T-cell (primary cell): ENCODE data around the gene DHRSX. TPM values are rescaled to one million over a fixed set of nuclear protein-coding genes. Genes with fewer than 3 reads are reported as not detected.
"Not testable (repeated sequence)": the region's sequence is repeated elsewhere in the genome, so short reads cannot be mapped to it uniquely, and the experiment has no call there.

Experiments used
- ATAC-seq, 4 experiments: fragments of 200-7000 bp in 3 of 4; fragments of 150-1000 bp in 1 of 4; cut with Tn5 transposase; replicated peaks in 1 of 4; 1 replicate in 3 of 4; 2 replicates in 1 of 4; pipeline ENCODE4 v1.10.0; 2021; ENCODE audit warnings: moderate library complexity in 3 of 4, mild to moderate bottlenecking in 2 of 4, moderate number of reproducible peaks in 1 of 4
- CTCF ChIA-PET, 2 donors: fragments of 300-600 bp; sonication (Branson Sonifier 250); formaldehyde crosslinking; loops; one replicate each; lab custom pipeline; 2022; ENCODE audit warnings: antibody characterized with exemption in 2 of 2; lab: Charles Lee
- POLR2A ChIA-PET, 2 donors: fragments of 300-600 bp; sonication (Branson Sonifier 250); formaldehyde crosslinking; loops; one replicate each; lab custom pipeline; 2022; ENCODE audit warnings: antibody characterized with exemption in 2 of 2; lab: Charles Lee
- DNase-seq, 35 experiments: peaks; one replicate each; pipeline versions ENCODE4 v3.0.0 to v3.0.0-alpha.2; 2013 to 2023
- H3K27ac ChIP-seq: one replicate; pipeline ENCODE4 v1.5.1; 2013; ENCODE audit warnings: low read length
- H3K27me3 ChIP-seq, 2 experiments: replicated peaks in 1 of 2; 1 replicate in 1 of 2; 2 replicates in 1 of 2; pipeline versions ENCODE4 v1.6.1 to v1.7.0; 2013; ENCODE audit warnings: low read length in 1 of 2, mixed read lengths in 1 of 2; ENCODE audit not compliant: control insufficient read depth in 2 of 2, insufficient read depth in 2 of 2; ENCODE audit errors: extremely low read depth in 1 of 2
- H3K36me3 ChIP-seq, 2 donors: 1 replicate in 1 of 2; 2 replicates in 1 of 2; pipeline versions ENCODE4 v1.6.1 to v1.7.0; 2013; ENCODE audit warnings: low read length in 1 of 2; ENCODE audit not compliant: control insufficient read depth in 2 of 2, insufficient read depth in 1 of 2; ENCODE audit errors: extremely low read depth in 1 of 2
- H3K4me1 ChIP-seq, 2 experiments: 1 replicate in 1 of 2; 2 replicates in 1 of 2; pipeline versions ENCODE4 v1.6.1 to v1.7.0; 2013; ENCODE audit warnings: low read length in 2 of 2, mixed read lengths in 1 of 2; ENCODE audit not compliant: insufficient read depth in 2 of 2, control insufficient read depth in 1 of 2; ENCODE audit errors: extremely low read depth in 1 of 2
- H3K4me3 ChIP-seq, 2 donors: 1 replicate in 1 of 2; 2 replicates in 1 of 2; pipeline versions ENCODE4 v1.5.1 to v1.7.0; 2013; ENCODE audit warnings: mild to moderate bottlenecking in 2 of 2, low read length in 1 of 2, moderate library complexity in 1 of 2; ENCODE audit not compliant: control insufficient read depth in 1 of 2; ENCODE audit errors: extremely low read depth in 1 of 2
- H3K9me3 ChIP-seq: 2 replicates; pipeline ENCODE4 v1.7.0; 2013
- H3K27ac Mint-ChIP-seq, 2 donors: one replicate each; pipeline ENCODE4 v1.8.0; 2020 to 2021; ENCODE audit warnings: mild to moderate bottlenecking in 2 of 2, mixed read lengths in 2 of 2
- H3K27me3 Mint-ChIP-seq, 2 donors: one replicate each; pipeline ENCODE4 v1.8.0; 2021 to 2022; ENCODE audit warnings: mixed read lengths in 2 of 2
- H3K36me3 Mint-ChIP-seq: one replicate; pipeline ENCODE4 v1.8.0; 2021; ENCODE audit warnings: mixed read lengths
- H3K4me1 Mint-ChIP-seq, 3 donors: one replicate each; pipeline ENCODE4 v1.8.0; 2020 to 2022; ENCODE audit warnings: mixed read lengths in 3 of 3, mild to moderate bottlenecking in 1 of 3
- H3K4me3 Mint-ChIP-seq, 3 donors: one replicate each; pipeline ENCODE4 v1.8.0; 2020 to 2022; ENCODE audit warnings: mild to moderate bottlenecking in 3 of 3, mixed read lengths in 3 of 3, moderate library complexity in 3 of 3
- H3K9me3 Mint-ChIP-seq, 3 donors: one replicate each; pipeline ENCODE4 v1.8.0; 2020 to 2022; ENCODE audit warnings: mixed read lengths in 3 of 3
- WGBS: methylation state at CpG from one replicate; pipeline ENCODE4 v1.1.5; 2013; ENCODE audit warnings: missing lambda C conversion rate; ENCODE audit not compliant: insufficient coverage; 5-methylcytosine and 5-hydroxymethylcytosine counted together
- total RNA-seq, 35 experiments: library from RNA in 6 of 35; stranded (reverse) in 6 of 35; fragments of 120-200 nt in 1 of 35; gene quantifications; one replicate each; pipeline versions ENCODE4 v1.2.1 to v1.2.4 and lab custom pipeline; 2013 to 2026

Gene DHRSX
- total RNA-seq, 5 donors from 2014 or later (not counting 1 experiment from before 2014, with no cell fraction given) = 13.2 to 20.0 (median 15.9) TPM

- WGBS = 9% methylated on average over 9 of the region's 15 CpGs
- H3K27me3 Mint-ChIP-seq = peaks cover 14 to 16% of the 10 kb centered on the region in 2 donors
- H3K4me3 Mint-ChIP-seq = no peak overlapping the region
- peak overlapping the region in 1 of 2 donors; percentile 23 for H3K27ac Mint-ChIP-seq
- ChIA-PET POLR2A (no interaction called here), CTCF (no interaction called here)
- Histone ChIP-seq H3K27ac (no peak overlapping the region), H3K4me1 (no peaks in the 10 kb centered on the region), H3K9me3 (no peaks in the 10 kb centered on the region), H3K36me3 (no peaks in the 10 kb centered on the region), H3K4me3 (no peak overlapping the region), H3K27me3 (no peaks in the 10 kb centered on the region)
- H3K36me3 Mint-ChIP-seq = no peaks in the 10 kb centered on the region
- ATAC-seq (no peak), DNase-seq (peak in 1 of 35 experiments; percentile 19)
- peaks cover 0 to 6% (median 3%) of the 10 kb centered on the region in 3 donors for H3K4me1 Mint-ChIP-seq
- no peaks in the 10 kb centered on the region for H3K9me3 Mint-ChIP-seq
Measured at GRCh38 chrX:2521092-2521926, 20.5 kb upstream of the DHRSX start.

GRCh38 chrX:2520539-2520938, 19.8 kb upstream of the DHRSX start:
- Histone ChIP-seq H3K4me1 (no peaks in the 10 kb centered on the region), H3K4me3 (no peak overlapping the region), H3K9me3 (no peaks in the 10 kb centered on the region), H3K36me3 (no peaks in the 10 kb centered on the region), H3K27ac (no peak overlapping the region), H3K27me3 (no peaks in the 10 kb centered on the region)
- POLR2A ChIA-PET = no interaction called here
- DNase-seq = no peak
- Mint-ChIP-seq H3K9me3 (no peaks in the 10 kb centered on the region), H3K4me3 (no peak overlapping the region), H3K4me1 (peaks cover 0 to 6% (median 3%) of the 10 kb centered on the region in 3 donors), H3K36me3 (no peaks in the 10 kb centered on the region), H3K27me3 (peaks cover 12 to 14% of the 10 kb centered on the region in 2 donors), H3K27ac (no peak overlapping the region)
- no peak for ATAC-seq
- CTCF ChIA-PET = no interaction called here
- 95% methylated on average over 8 of the region's 8 CpGs for WGBS

- DNase-seq, H3K9me3 ChIP-seq, H3K36me3 ChIP-seq, H3K4me1 ChIP-seq, H3K4me3 Mint-ChIP-seq, H3K4me1 Mint-ChIP-seq, H3K27me3 Mint-ChIP-seq, ATAC-seq, H3K27ac ChIP-seq, H3K27ac Mint-ChIP-seq, POLR2A ChIA-PET, H3K27me3 ChIP-seq, H3K36me3 Mint-ChIP-seq, H3K4me3 ChIP-seq, H3K9me3 Mint-ChIP-seq, CTCF ChIA-PET: not testable (repeated sequence)
- WGBS = 85% methylated on average over 3 of the region's 3 CpGs
Measured at GRCh38 chrX:2519638-2520037, 18.9 kb upstream of the DHRSX start.

- CTCF ChIA-PET = no interaction called here
- H3K4me3 ChIP-seq = no peak overlapping the region
- H3K4me1 ChIP-seq = peaks cover 0 to 2% of the 10 kb centered on the region in 2 experiments
- H3K9me3 ChIP-seq = no peaks in the 10 kb centered on the region
- Mint-ChIP-seq H3K9me3 (no peaks in the 10 kb centered on the region), H3K4me3 (no peak overlapping the region), H3K27ac (no peak overlapping the region), H3K36me3 (no peaks in the 10 kb centered on the region), H3K27me3 (peaks cover 8 to 9% of the 10 kb centered on the region in 2 donors), H3K4me1 (peaks cover 3 to 8% (median 5%) of the 10 kb centered on the region in 3 donors)
- H3K27me3 ChIP-seq = peaks cover 0 to 4% of the 10 kb centered on the region in 2 experiments
- H3K27ac ChIP-seq = no peak overlapping the region
- WGBS = no CpG with 5 or more reads among the region's 6 CpGs
- DNase-seq (no peak), ATAC-seq (no peak)
- POLR2A ChIA-PET = no interaction called here
- H3K36me3 ChIP-seq = no peaks in the 10 kb centered on the region
Measured at GRCh38 chrX:2517055-2517454, 16.3 kb upstream of the DHRSX start.

- H3K9me3 ChIP-seq = no peaks in the 10 kb centered on the region
- POLR2A ChIA-PET = no interaction called here
- ATAC-seq = no peak
- no peak for DNase-seq
- Mint-ChIP-seq H3K4me3 (no peak overlapping the region), H3K9me3 (no peaks in the 10 kb centered on the region), H3K4me1 (peaks cover 3 to 8% (median 5%) of the 10 kb centered on the region in 3 donors), H3K27me3 (peaks cover 8 to 9% of the 10 kb centered on the region in 2 donors), H3K36me3 (no peaks in the 10 kb centered on the region), H3K27ac (no peak overlapping the region)
- WGBS = no CpG with 5 or more reads among the region's 5 CpGs
- CTCF ChIA-PET = no interaction called here
- H3K4me3 ChIP-seq = no peak overlapping the region
- no peak overlapping the region for H3K27ac ChIP-seq
- peaks cover 0 to 4% of the 10 kb centered on the region in 2 experiments for H3K27me3 ChIP-seq
- no peaks in the 10 kb centered on the region for H3K36me3 ChIP-seq
- peaks cover 0 to 2% of the 10 kb centered on the region in 2 experiments for H3K4me1 ChIP-seq
Measured at GRCh38 chrX:2516623-2517022, 15.8 kb upstream of the DHRSX start.

GRCh38 chrX:2514131-2514530, 13.4 kb upstream of the DHRSX start:
- no peak overlapping the region for H3K27ac Mint-ChIP-seq
- DNase-seq (no peak), ATAC-seq (no peak)
- peaks cover 3 to 5% (median 4%) of the 10 kb centered on the region in 3 donors for H3K4me1 Mint-ChIP-seq
- H3K36me3 ChIP-seq = no peaks in the 10 kb centered on the region
- peaks cover 0 to 2% of the 10 kb centered on the region in 2 experiments for H3K4me1 ChIP-seq
- H3K9me3 Mint-ChIP-seq = no peaks in the 10 kb centered on the region
- H3K27ac ChIP-seq = no peak overlapping the region
- H3K9me3 ChIP-seq = no peaks in the 10 kb centered on the region
- no peak overlapping the region for H3K4me3 ChIP-seq
- H3K36me3 Mint-ChIP-seq = no peaks in the 10 kb centered on the region
- H3K4me3 Mint-ChIP-seq = no peak overlapping the region
- 33% methylated on average over 4 of the region's 5 CpGs for WGBS
- ChIA-PET POLR2A (no interaction called here), CTCF (no interaction called here)
- peaks cover 0 to 4% of the 10 kb centered on the region in 2 experiments for H3K27me3 ChIP-seq
- peaks cover 8 to 9% of the 10 kb centered on the region in 2 donors for H3K27me3 Mint-ChIP-seq
